ENCODE data around the gene MAP4K4.
"Not testable (repeated sequence)": the region's sequence is repeated elsewhere in the genome, so short reads cannot be mapped to it uniquely, and the experiment has no call there.

Gene MAP4K4

DNA sequence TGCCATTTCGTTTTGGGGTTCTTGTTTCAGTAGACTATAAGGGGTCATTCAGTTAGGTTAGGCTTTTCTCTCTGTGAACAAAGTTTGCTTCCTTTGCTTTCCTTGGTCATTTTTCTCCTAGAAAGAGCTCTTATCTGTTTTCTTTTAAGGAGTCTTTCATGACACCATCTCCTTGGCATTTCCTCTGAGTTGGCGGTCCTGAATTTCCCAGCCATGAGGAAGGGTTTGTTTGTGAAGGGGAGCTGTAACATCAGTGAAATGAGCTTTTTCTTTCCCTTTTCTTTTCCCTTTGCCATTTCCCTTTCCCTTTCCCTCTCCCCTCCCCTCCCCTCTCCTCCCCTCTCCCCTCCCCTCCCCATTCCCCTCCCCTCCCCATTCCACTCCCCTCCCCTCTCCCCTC, 61.7 kb downstream of the MAP4K4 start:
- no peak for TF ChIP-seq CTCF (IDR thresholded peaks at IDR 0.05; ENCODE audit: low read depth, low read length)
- DNase-seq (ENCODE audit: extremely low read depth, low read depth) = peak; percentile 67

DNA sequence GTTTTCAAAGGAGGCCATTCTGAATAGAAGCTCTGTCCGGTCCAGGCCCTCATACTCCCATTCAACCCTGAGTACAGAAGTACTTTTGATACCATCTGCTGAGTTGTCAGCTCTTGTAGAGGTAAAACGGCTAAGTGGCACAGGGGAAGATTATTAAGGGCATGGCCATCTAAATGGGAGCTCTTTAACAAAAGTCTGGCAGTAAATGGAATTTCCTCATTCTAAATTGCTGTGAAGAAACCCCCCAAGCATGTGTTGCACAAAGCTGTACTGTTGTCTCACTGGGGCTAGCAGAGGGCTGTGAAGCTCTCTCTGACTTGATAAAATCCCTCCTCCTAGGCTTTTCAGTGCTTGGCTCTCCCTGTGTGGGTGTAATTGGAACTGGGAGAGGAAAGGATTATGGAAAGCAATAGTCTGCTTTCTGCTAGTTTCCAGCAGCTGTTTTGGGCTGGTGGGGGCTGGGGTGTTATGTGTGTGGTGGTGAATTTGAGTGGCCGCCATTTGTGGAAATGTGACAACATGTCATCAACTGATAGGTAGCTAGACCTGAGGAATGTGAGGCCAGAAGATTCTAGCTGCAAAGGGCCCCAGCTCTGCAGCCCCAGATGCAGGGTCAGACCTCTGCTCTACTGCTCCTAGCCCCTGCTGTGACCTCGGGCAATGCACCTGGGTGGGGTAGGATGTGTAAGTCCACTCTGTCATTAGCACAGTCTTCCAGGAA, 65.1 kb downstream of the MAP4K4 start:
- no peak for DNase-seq (ENCODE audit: extremely low read depth, low read depth)
- no peak for TF ChIP-seq CTCF (IDR thresholded peaks at IDR 0.05; ENCODE audit: low read depth, low read length)

- no peak for DNase-seq (ENCODE audit: extremely low read depth, low read depth)
- TF ChIP-seq CTCF (IDR thresholded peaks at IDR 0.05; ENCODE audit: low read depth, low read length) = no peak
Measured at GRCh38 chr2:101763496-101764333, 66.2 kb downstream of the MAP4K4 start.

- no peak for DNase-seq (ENCODE audit: extremely low read depth, low read depth)
- no peak for TF ChIP-seq CTCF (IDR thresholded peaks at IDR 0.05; ENCODE audit: low read depth, low read length)
Measured at GRCh38 chr2:101766337-101766736, 68.8 kb downstream of the MAP4K4 start.

- DNase-seq (ENCODE audit: extremely low read depth, low read depth) = peak; percentile 73
- TF ChIP-seq CTCF (IDR thresholded peaks at IDR 0.05; ENCODE audit: low read depth, low read length) = no peak
Measured at GRCh38 chr2:101766871-101767739, 69.6 kb downstream of the MAP4K4 start.

GRCh38 chr2:101768556-101769220, 71.2 kb downstream of the MAP4K4 start:
- TF ChIP-seq CTCF (IDR thresholded peaks at IDR 0.05; ENCODE audit: low read depth, low read length) = no peak
- no peak for DNase-seq (ENCODE audit: extremely low read depth, low read depth)

DNA sequence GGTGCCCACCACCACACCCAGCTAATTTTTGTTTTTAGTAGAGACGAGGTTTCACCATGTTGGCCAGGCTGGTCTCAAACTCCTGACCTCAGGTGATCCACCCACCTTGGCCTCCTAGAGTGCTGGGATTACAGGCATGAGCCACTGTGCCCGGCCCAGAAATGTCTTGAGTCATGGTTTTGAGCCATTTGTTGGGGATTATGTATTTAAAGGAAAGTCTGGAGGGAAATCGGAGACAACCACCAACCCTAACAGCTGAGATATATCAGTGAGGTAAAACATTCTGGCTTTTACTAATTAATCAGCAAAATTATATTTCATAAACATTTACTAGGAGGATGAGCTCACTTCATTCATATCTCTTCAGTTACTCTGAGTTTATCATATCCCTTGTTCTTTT, 72.2 kb downstream of the MAP4K4 start:
- DNase-seq (ENCODE audit: extremely low read depth, low read depth) = not testable (repeated sequence)

Data from AG09319 (cell line).